ENCODE results near the gene OR10AD1. TPM values are rescaled to one million over a fixed set of nuclear protein-coding genes. Genes with fewer than 3 reads are reported as not detected.

OR10AD1 gene
- total RNA-seq, 2 experiments from 2014 or later = not detected

- CTCF ChIA-PET = interaction anchor here (1.1 to 4.3 kb wide), 2 partner anchors 10 to 14 kb away, joined by 3 to 17 read pairs; no protein-coding TSS in a partner anchor
- Mint-ChIP-seq H3K27me3 (peaks cover 55% of the 10 kb centered on the region), H3K36me3 (ENCODE audit: low read depth) (peaks cover 4% of the 10 kb centered on the region), H3K4me3 (peak overlapping the region; percentile 17), H3K4me1 (ENCODE audit: low read depth) (peaks cover 8% of the 10 kb centered on the region), H3K9me3 (no peaks in the 10 kb centered on the region), H3K27ac (no peak overlapping the region)
- POLR2A ChIA-PET = interaction anchor here (0.8 kb wide), 2 partner anchors 20 to 22 kb away, joined by 3 read pairs; partner anchors contain the start of gene ASB8
- Histone ChIP-seq H3K27ac (ENCODE audit: low read depth in 1 of 2, low read length in 2 of 2) (no peak overlapping the region), H3K4me1 (ENCODE audit: insufficient read depth, low read length) (peaks cover 21% of the 10 kb centered on the region), H3K9me3 (ENCODE audit: control insufficient read depth in 1 of 2, insufficient read depth in 1 of 2, low read length in 2 of 2) (peaks cover 0 to 5% of the 10 kb centered on the region in 2 experiments), H3K36me3 (ENCODE audit: insufficient read depth, low read length) (no peaks in the 10 kb centered on the region), H3K27me3 (ENCODE audit: control insufficient read depth in 1 of 2, insufficient read depth in 2 of 2, low read length in 2 of 2) (peaks cover 6 to 7% of the 10 kb centered on the region in 2 experiments), H3K4me3 (ENCODE audit: low read length) (no peak overlapping the region)
- DNase-seq (no peak), ATAC-seq (ENCODE audit: poor library complexity) (no peak)
- intact Hi-C loops (cut with DNase I, micrococcal nuclease) = no loop called here
- no peak for TF ChIP-seq CTCF (IDR thresholded peaks at IDR 0.05)
Measured at GRCh38 chr12:48179466-48179865, 23.6 kb downstream of the OR10AD1 start.

- no peak overlapping the region for H3K4me3 ChIP-seq (ENCODE audit: low read length)
- intact Hi-C loops (cut with DNase I, micrococcal nuclease) = no loop called here
- peaks cover 2% of the 10 kb centered on the region for H3K36me3 Mint-ChIP-seq (ENCODE audit: low read depth)
- DNase-seq (no peak), ATAC-seq (ENCODE audit: poor library complexity) (no peak)
- no peak overlapping the region for H3K27ac ChIP-seq (ENCODE audit: low read depth in 1 of 2, low read length in 2 of 2)
- ChIA-PET CTCF (interaction anchor here (1.2 to 4.3 kb wide), 2 partner anchors 13 to 19 kb away, joined by 3 to 17 read pairs; no protein-coding TSS in a partner anchor), POLR2A (interaction anchor here (1.2 kb wide), 1 partner anchor 21 kb away, joined by 3 read pairs; no protein-coding TSS in a partner anchor)
- TF ChIP-seq CTCF (IDR thresholded peaks at IDR 0.05) = no peak
- H3K9me3 ChIP-seq (ENCODE audit: control insufficient read depth in 1 of 2, insufficient read depth in 1 of 2, low read length in 2 of 2) = no peaks in the 10 kb centered on the region
- no peaks in the 10 kb centered on the region for H3K9me3 Mint-ChIP-seq
- H3K4me1 ChIP-seq (ENCODE audit: insufficient read depth, low read length) = peaks cover 8% of the 10 kb centered on the region
- H3K27me3 ChIP-seq (ENCODE audit: control insufficient read depth in 1 of 2, insufficient read depth in 2 of 2, low read length in 2 of 2) = no peaks in the 10 kb centered on the region
- peaks cover 8% of the 10 kb centered on the region for H3K4me1 Mint-ChIP-seq (ENCODE audit: low read depth)
- H3K4me3 Mint-ChIP-seq = no peak overlapping the region
- no peaks in the 10 kb centered on the region for H3K36me3 ChIP-seq (ENCODE audit: insufficient read depth, low read length)
- peaks cover 55% of the 10 kb centered on the region for H3K27me3 Mint-ChIP-seq
- no peak overlapping the region for H3K27ac Mint-ChIP-seq
Measured at GRCh38 chr12:48177982-48178381, 25.1 kb downstream of the OR10AD1 start.

GRCh38 chr12:48176417-48176751, 26.7 kb downstream of the OR10AD1 start:
- ChIA-PET CTCF (interaction anchor here (1.6 to 4.3 kb wide), 2 partner anchors 11 to 13 kb away, joined by 3 to 17 read pairs; no protein-coding TSS in a partner anchor), POLR2A (interaction anchor here (1.0 kb wide), 1 partner anchor 23 kb away, joined by 3 read pairs; no protein-coding TSS in a partner anchor)
- Mint-ChIP-seq H3K4me1 (ENCODE audit: low read depth) (peaks cover 8% of the 10 kb centered on the region), H3K27me3 (peaks cover 51% of the 10 kb centered on the region), H3K36me3 (ENCODE audit: low read depth) (no peaks in the 10 kb centered on the region), H3K4me3 (no peak overlapping the region), H3K9me3 (no peaks in the 10 kb centered on the region), H3K27ac (no peak overlapping the region)
- TF ChIP-seq CTCF (IDR thresholded peaks at IDR 0.05) = no peak
- no peak for DNase-seq
- Histone ChIP-seq H3K27me3 (ENCODE audit: control insufficient read depth in 1 of 2, insufficient read depth in 2 of 2, low read length in 2 of 2) (no peaks in the 10 kb centered on the region), H3K4me3 (ENCODE audit: low read length) (no peak overlapping the region), H3K36me3 (ENCODE audit: insufficient read depth, low read length) (no peaks in the 10 kb centered on the region), H3K4me1 (ENCODE audit: insufficient read depth, low read length) (no peaks in the 10 kb centered on the region), H3K27ac (ENCODE audit: low read depth in 1 of 2, low read length in 2 of 2) (no peak overlapping the region), H3K9me3 (ENCODE audit: control insufficient read depth in 1 of 2, insufficient read depth in 1 of 2, low read length in 2 of 2) (no peaks in the 10 kb centered on the region)
- no peak for ATAC-seq (ENCODE audit: poor library complexity)
- intact Hi-C loops (cut with DNase I, micrococcal nuclease) = no loop called here

Data from CD4-positive, alpha-beta T cell (primary cell).